ENCODE data around the gene SACS.
"Not testable (repeated sequence)": the region's sequence is repeated elsewhere in the genome, so short reads cannot be mapped to it uniquely, and the experiment has no call there.

Gene SACS

DNA sequence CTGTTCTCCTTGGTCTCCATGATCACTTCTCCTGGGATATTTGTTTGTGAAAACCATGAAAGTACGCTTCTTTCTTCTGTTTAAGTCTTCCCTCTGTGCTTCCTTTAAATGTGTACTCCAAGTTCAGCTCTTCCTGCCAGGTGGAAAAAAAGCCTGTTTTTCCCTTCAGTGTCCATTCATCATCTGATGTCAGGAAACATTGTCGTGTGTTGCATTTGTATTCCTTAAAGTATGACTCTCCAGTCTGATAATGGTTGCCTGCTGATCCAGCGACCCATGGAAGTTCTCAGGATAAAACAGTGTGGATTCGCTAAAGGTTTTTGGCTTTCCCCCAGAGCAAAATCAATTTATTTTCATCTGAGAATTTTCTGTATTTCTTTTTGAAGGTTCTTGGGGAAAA lies 22.3 kb downstream of the SACS start:
- no peak for DNase-seq

- DNase-seq, result no peak
Measured at GRCh38 chr13:23408026-23408425, 25.5 kb downstream of the SACS start.

DNA sequence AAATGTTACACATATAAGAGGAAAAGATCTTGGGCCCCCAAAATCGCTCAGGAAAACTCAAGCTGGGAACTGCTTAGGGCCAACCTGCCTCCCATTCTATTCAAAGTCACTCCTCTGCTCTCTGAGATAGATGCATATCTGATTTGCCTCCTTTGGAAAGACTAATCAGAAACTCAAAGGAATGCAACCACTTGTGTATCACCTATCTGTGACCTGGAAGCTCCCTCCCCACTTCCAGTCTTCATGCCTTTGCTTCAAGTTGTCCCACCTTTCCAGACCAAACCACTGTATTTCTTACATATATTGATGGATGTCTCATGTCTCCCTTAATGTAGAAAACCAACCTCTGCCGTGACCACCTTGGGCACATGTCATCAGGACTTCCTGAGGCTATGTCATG lies 32.3 kb downstream of the SACS start:
- not testable (repeated sequence) for DNase-seq

DNA sequence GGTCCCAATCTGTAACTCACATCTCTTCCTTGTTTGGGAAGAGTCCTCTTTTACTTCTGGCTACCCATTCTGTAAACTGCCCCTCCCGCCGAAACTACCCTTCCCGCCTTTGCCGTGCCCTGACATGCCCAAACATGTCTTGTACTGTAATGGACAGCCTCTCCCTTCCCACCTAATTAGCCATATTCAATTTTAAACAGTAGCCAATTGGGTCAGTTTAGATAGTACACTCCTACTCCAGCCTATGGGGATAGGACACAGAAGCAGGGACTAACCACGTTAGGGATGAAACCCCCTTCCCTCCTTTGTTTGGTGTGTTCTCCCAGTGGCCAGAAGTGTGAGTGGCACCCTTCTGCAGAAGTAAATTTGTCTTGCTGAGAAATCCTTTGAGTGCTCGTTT lies 34.2 kb downstream of the SACS start:
- no peak for DNase-seq

GRCh38 chr13:23394821-23395220 lies 38.7 kb downstream of the SACS start:
- DNase-seq, result no peak

GRCh38 chr13:23392925-23393645 lies 40.4 kb downstream of the SACS start:
- no peak for DNase-seq

DNA sequence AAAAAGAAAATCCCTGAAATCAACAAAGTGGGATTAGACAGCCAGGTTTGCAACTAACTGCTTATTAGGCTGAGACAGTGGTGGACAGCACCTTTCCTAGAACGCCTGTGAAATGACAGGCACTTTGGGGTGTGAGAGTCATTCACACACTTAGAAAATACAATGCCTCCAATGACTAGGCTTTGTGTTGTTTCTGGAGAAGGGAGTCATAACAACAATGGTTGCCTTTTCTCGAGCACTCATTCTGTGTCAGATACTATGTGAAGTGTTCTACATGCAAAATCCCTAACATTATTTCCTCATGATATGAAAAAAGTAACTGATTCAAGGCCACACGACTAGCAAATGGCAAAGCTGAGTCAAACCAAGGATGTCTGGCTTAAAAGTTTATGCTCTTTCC lies 41.2 kb downstream of the SACS start:
- no peak for DNase-seq

DNA sequence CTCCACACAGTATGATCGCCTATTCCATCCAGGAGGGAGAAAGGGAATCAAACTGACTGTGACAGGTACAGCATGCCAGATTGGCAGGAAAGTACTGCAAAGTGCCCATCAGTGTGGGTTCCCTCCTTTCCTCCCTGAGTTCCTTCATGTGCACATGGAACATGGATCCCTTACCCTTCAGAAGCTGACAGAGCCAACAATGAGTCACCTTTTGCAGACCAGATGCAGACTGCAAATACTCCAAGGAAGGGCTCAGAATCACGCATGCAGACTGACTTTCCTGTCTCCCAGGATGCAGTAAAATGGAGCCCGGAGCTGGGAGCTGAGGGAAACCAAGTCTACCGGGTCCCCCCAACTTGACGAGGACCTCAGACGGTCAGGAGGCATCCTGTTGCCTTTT lies 41.8 kb downstream of the SACS start:
- DNase-seq, result no peak

- no peak for DNase-seq
Measured at GRCh38 chr13:23386533-23386932, 47.0 kb downstream of the SACS start.

DNA sequence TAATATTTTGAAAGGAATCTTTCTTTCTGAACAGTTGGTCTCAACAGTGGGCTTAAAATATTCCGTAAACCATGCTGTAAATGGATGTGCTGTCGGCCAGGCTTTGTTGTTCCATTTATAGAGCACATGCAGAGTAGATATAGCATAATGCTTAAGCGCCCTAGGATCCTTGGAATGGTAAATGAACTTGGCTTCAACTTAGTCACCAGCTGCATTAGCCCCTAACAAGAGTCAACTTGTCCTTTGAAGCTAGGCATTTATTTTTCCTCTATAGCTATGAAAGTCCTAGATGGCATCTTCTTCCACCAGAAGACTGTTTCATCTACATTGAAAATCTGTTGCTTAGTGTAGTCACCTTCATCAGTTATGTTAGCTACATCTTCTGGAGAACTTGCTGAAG lies 47.6 kb downstream of the SACS start:
- no peak for DNase-seq

DNA sequence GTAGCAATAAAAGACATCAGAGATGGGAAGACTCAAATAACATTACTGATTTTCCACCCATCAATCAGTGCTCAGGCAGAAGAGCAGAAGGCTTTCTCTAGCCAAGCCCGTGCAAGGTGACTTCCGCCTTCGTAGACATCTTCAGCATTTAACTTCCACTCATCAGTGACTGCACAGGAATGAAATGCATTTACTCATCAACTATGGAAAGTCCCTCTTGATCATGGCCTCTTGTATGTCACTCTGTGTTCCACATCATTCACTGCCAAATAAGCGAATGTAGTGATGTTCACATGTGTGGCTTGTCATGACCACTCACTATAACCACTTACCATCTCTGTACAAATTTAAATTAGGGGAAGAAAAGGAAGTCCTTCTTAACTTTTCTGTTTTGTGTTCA lies 49.4 kb downstream of the SACS start:
- peak in 1 of 2 donors; percentile 36 for DNase-seq

DNA sequence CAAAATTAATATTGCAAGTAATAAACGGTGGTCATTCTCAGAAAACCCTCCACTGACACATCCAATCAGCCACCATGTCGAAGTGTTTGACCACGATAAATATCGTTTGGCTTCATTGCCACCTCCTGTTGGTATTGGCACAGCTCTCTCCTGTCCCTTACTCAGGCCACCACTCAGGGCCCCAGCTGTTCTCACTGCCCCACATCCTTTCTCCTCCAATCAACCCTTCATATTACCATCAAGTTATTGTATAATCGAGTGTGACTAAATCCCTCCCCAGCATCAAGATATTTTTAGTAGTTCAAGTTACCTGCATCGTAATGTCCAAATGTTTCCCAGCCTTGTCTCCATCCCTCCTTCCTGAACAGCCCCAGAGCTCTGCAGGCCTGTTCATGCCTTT lies 50.4 kb downstream of the SACS start:
- DNase-seq, result no peak

DNA sequence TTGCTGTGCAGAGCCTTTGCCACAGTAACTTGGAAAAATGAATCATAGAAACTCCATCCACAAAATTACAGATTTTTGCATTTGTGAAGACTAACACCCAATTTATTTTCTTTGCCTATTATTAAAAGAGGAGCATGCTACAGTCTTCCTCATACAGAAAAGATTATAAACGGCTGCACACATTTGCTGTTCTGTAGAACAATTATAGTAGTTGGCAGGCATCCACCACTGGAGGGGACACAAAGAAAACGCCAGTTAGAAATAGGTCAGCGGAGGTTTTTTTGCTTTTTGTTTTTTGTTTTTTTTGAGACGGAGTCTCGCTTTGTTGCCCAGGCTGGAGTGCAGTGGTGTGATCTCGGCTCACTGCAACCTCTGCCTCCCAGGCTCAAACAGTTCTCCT lies 51.6 kb downstream of the SACS start:
- DNase-seq, result no peak

DNA sequence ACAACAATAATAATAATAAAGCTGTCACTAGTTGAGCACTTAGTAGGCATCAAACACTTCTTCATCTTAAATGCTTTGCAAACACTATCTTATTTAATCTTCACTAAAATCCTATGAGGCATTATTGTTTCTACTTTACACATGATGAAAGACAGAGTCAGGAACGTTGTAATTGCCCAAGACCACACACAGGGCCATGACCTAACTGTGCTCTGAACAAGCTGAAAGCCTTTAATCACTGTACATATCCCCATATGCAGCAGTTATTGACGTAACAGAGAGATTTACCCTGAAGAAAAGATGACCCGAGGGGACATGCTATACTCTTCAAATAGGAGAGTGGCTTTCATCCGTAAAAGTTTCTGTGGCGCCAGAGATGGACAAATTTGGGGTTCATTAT lies 53.0 kb downstream of the SACS start:
- no peak for DNase-seq

DNA sequence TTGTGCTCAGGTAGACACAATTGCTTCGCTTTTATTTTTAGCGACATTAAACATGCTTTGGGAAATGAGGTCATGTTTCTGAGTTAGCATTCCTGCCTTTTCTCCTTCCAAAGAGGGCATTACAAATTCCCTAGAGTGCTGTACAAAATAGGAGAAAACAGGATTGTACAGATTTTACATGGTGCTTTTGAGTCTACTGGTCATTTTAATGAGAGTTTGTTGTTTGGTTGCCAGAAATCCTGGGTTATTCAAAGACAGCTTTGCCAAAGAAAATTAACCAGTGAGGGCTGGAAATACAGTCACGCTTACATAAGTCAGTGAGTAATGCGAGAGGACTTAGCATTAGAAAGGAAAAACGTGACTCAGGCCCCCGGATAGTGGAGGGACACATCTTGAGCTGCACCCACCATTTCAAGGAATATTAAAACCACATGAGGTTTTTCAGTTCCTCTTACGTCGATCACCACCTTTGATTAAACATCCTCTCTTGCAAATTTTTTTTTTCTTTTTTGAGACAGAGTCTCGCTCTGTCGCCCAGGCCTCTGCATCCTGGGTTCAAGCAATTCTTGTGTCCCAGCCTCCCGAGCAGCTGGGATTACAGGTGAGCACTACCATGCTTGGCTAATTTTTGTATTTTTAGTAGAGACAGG lies 55.4 kb downstream of the SACS start:
- peak; percentile 65 to 71 for DNase-seq

DNA sequence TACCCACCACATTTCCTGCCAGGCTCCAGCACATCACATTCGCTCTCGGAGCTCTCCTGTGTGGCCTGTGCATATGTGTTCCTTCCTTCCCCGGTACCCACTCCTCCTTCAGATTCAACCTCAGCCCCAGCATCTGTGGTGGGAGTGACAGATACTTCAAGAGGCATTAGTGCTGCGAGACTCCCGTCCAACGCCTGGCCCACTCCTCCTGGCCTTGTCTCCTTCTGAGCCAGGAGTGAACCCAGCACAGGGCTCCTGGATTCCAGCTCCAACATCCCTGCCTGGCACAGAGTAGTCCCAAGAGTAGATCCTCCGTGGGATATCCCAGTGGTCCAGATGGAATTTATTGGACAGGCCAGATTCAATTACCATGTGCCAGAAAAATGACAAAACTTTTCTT lies 55.9 kb downstream of the SACS start:
- no peak for DNase-seq

- peak; percentile 96 to 98 for DNase-seq
Measured at GRCh38 chr13:23375001-23375971, 58.2 kb downstream of the SACS start.

GRCh38 chr13:23372264-23372906 lies 61.1 kb downstream of the SACS start:
- no peak for DNase-seq

DNA sequence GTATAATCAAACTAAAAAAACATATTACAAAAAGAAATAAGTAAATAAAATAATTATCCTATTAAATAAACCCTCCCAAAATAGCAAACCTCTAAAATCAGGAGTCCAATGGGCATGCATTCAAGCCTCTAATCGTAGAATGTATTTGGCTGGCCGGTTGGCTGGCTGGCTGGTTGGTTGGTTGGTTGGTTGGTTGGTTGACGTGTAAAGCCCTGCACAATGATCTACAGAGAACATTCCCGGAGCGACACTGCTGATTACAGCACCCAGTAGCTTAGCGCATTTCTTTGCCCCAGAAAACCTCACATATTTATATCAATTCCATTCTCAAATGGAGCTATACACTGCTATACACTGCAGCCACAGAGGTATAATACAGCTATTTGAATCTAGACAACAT lies 65.6 kb downstream of the SACS start:
- no peak for DNase-seq

DNA sequence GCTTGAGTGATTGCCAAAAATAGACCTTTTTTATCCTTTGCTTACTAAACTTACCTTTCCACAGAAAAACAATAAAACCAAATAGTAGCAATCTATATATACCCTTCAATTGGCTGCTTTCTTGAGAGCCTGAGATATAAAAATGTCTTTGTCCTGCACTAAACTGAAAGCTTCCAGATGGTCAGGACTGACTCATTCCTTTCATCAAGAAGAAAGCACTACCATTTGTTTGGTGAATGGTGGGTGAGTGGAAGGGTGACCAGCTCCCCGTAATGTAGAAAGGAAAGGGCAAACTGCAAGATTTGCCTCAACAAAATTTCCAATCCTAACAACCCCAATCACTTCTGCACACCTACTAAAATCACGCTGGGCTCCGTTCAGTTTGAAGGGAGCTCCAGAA lies 67.8 kb downstream of the SACS start:
- no peak for DNase-seq

DNA sequence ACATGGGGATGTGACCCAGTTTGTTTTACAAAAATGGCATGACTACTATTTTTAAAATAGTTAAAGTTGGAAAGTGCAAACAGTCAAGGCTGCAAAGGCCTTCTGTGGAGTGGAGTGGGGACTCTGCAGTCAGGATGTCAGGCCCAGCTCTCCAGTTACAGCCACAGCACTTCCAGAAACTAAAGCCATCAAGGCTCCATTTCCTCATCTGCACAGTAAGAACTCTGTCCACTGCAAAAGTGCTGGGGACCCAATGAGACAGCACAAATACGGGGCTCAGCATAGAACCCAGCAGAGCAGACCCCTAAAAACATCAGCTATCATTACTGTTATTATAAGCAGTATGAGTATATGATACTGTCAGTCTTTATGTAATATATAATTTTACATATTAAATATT lies 73.6 kb downstream of the SACS start:
- DNase-seq, result no peak

GRCh38 chr13:23357349-23357748 lies 76.2 kb downstream of the SACS start:
- DNase-seq, result no peak

DNA sequence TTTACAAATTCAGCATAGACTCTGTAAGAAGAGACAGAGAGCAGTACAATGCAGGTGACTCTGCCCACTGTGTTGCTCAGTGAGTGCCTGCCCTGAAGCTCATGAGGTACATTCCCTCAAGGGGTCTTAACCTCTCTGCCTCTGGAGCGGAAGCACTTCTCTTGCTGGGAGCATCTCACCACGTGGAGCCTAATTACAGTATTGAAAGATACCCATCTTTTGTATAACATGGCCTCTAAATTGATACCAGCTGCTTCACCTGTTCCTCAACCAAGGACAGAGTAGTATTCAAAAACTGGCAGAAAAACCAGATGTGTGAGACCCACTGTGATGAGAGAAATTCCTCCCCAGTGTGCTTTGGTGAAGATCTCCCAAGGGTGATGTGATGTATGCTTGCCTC lies 77.1 kb downstream of the SACS start:
- DNase-seq, result no peak

Measured in CD4-positive, alpha-beta T cell treated with Interferon alpha-2 for 1 hour (primary cell).